ENCODE results near the gene PPP2R2C.

- TF ChIP-seq, protein P1, sequence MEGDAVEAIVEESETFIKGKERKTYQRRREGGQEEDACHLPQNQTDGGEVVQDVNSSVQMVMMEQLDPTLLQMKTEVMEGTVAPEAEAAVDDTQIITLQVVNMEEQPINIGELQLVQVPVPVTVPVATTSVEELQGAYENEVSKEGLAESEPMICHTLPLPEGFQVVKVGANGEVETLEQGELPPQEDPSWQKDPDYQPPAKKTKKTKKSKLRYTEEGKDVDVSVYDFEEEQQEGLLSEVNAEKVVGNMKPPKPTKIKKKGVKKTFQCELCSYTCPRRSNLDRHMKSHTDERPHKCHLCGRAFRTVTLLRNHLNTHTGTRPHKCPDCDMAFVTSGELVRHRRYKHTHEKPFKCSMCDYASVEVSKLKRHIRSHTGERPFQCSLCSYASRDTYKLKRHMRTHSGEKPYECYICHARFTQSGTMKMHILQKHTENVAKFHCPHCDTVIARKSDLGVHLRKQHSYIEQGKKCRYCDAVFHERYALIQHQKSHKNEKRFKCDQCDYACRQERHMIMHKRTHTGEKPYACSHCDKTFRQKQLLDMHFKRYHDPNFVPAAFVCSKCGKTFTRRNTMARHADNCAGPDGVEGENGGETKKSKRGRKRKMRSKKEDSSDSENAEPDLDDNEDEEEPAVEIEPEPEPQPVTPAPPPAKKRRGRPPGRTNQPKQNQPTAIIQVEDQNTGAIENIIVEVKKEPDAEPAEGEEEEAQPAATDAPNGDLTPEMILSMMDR (conservative IDR thresholded peaks at IDR 0.05 in 1 of 2, IDR thresholded peaks at IDR 0.05 in 1 of 2; ENCODE audit: low read depth in 1 of 2, low read length in 2 of 2): no peak
- no peak for TF ChIP-seq EZH2 (IDR thresholded peaks at IDR 0.05; ENCODE audit: low read length, missing control alignments)
Observed at GRCh38 chr4:6456450-6456849, 16.0 kb downstream of the PPP2R2C start.
